ENCODE results near the gene MRPS7. TPM values are rescaled to one million over a fixed set of nuclear protein-coding genes. Genes with fewer than 3 reads are reported as not detected.

Gene MRPS7
- total RNA-seq, 1 experiment from 2014 or later: 125 TPM

Other genes with a start within 250 kb of the MRPS7 start
- 61.0 and 61.8 TPM in 2 replicates for gene MRPL58, start 249.2 kb upstream of the MRPS7 start, total RNA-seq (2022)
- 316 and 326 TPM in 2 replicates for gene ATP5PD, start 214.9 kb upstream of the MRPS7 start, total RNA-seq (2022)
- 27.9 and 28.8 TPM in 2 replicates for gene KCTD2, start 214.7 kb upstream of the MRPS7 start, total RNA-seq (2022)
- 27.7 and 33.8 TPM in 2 replicates for gene SLC16A5, start 173.9 kb upstream of the MRPS7 start, total RNA-seq (2022)
- gene ARMC7, start 151.9 kb upstream of the MRPS7 start, total RNA-seq (2022): 23.6 and 26.0 TPM in 2 replicates
- gene NT5C, start 130.1 kb upstream of the MRPS7 start, total RNA-seq (2022): 59.3 and 68.4 TPM in 2 replicates
- gene JPT1, start 107.4 kb upstream of the MRPS7 start, total RNA-seq (2022): 210 and 244 TPM in 2 replicates
- gene SUMO2, start 78.9 kb upstream of the MRPS7 start, total RNA-seq (2022): 675 and 693 TPM in 2 replicates
- 119 and 142 TPM in 2 replicates for gene NUP85, start 56.2 kb upstream of the MRPS7 start, total RNA-seq (2022)
- 90.2 and 94.4 TPM in 2 replicates for gene GGA3, start 273 bp upstream of the MRPS7 start, total RNA-seq (2022)
- gene MIF4GD, start 9.4 kb downstream of the MRPS7 start, total RNA-seq (2022): 27.0 and 27.3 TPM in 2 replicates
- 29.8 and 33.6 TPM in 2 replicates for gene SLC25A19, start 27.6 kb downstream of the MRPS7 start, total RNA-seq (2022)
- 113 and 115 TPM in 2 replicates for gene GRB2, start 143.8 kb downstream of the MRPS7 start, total RNA-seq (2022)
- 109 and 115 TPM in 2 replicates for gene TMEM94, start 194.8 kb downstream of the MRPS7 start, total RNA-seq (2022)